K562 (cell line): ENCODE data around the gene CUTA. TPM values are rescaled to one million over a fixed set of nuclear protein-coding genes. Genes with fewer than 3 reads are reported as not detected.
A peak's percentile ranks its signal among the peaks of the same experiment; 100 is the strongest.

ENCODE experiments used
- BRD9 ChIP-seq: fragments of 450-650 bp; IDR thresholded peaks from 2 replicates; pipeline ENCODE4 v1.6.1; 2018; ENCODE audit warnings: low read depth; ENCODE audit not compliant: partially characterized antibody
- CAMTA2 ChIP-seq: fragments of 250-450 bp; sonication (Bioruptor Pico); conservative IDR thresholded peaks from 2 replicates; pipeline ENCODE4 v1.5.1; 2022
- CBX1 ChIP-seq: sonication (generic); IDR thresholded peaks from 2 replicates; pipeline ENCODE4 v1.6.1; 2016; ENCODE audit warnings: antibody characterized with exemption, low read depth, mild to moderate bottlenecking
- CHD4 ChIP-seq: fragments of 200-600 bp; sonication (generic); IDR thresholded peaks from 3 replicates; pipeline ENCODE4 v1.6.1; 2012; ENCODE audit warnings: low read depth, mild to moderate bottlenecking, mixed read lengths, low read length, inconsistent platforms; ENCODE audit not compliant: insufficient read depth, insufficient replicate concordance, poor library complexity, severe bottlenecking
- EZH2 ChIP-seq: IDR thresholded peaks from 2 replicates; pipeline ENCODE4 v1.6.1; 2012; ENCODE audit warnings: low read depth, mild to moderate bottlenecking, inconsistent platforms, low read length, borderline replicate concordance
- HCFC1 ChIP-seq: IDR thresholded peaks from 2 replicates; pipeline ENCODE4 v1.6.1; 2012; ENCODE audit warnings: low read depth, low read length, improper control_type of control experiment
- KLF10 ChIP-seq: fragments of 250-450 bp; sonication (Bioruptor Pico); IDR thresholded peaks from 2 replicates; pipeline ENCODE4 v1.6.1; 2021; ENCODE audit warnings: matching md5 sums
- MED1 ChIP-seq: sonication (generic); formaldehyde crosslinking; IDR thresholded peaks from 2 replicates; pipeline ENCODE4 v1.8.1; 2023; ENCODE audit warnings: missing genetic modification reagents, borderline replicate concordance
- MTA1 ChIP-seq: fragments of 450-650 bp; IDR thresholded peaks from 2 replicates; pipeline ENCODE4 v1.6.1; 2017; ENCODE audit warnings: borderline replicate concordance
- NCOR1 ChIP-seq: fragments of 450-650 bp; IDR thresholded peaks from 2 replicates; pipeline ENCODE4 v1.6.1; 2016; ENCODE audit warnings: mild to moderate bottlenecking, moderate library complexity
- PTBP1 ChIP-seq: fragments of 200-400 bp; formaldehyde crosslinking; IDR thresholded peaks from 2 replicates; pipeline ENCODE4 v1.6.1; 2017; ENCODE audit warnings: low read depth, low read length
- RBFOX2 ChIP-seq: fragments of 200-400 bp; formaldehyde crosslinking; IDR thresholded peaks from 2 replicates; pipeline ENCODE4 v1.6.1; 2017; ENCODE audit warnings: low read depth, mild to moderate bottlenecking, low read length, moderate library complexity
- RBM15 ChIP-seq: fragments of 200-400 bp; formaldehyde crosslinking; IDR thresholded peaks from 2 replicates; pipeline ENCODE4 v1.6.1; 2018; ENCODE audit warnings: mild to moderate bottlenecking, low read length, moderate library complexity; ENCODE audit not compliant: insufficient read depth
- RBM39 ChIP-seq: fragments of 200-400 bp; formaldehyde crosslinking; optimal IDR thresholded peaks from 2 replicates; pipeline ENCODE3; 2018; ENCODE audit warnings: low read depth, low read length
- SMAD2 ChIP-seq: fragments of 150-350 bp; IDR thresholded peaks from 2 replicates; pipeline ENCODE4 v1.6.1; 2014; ENCODE audit warnings: low read depth, mild to moderate bottlenecking, low read length
- SMARCA5 ChIP-seq: fragments of 450-650 bp; IDR thresholded peaks from 2 replicates; pipeline ENCODE4 v1.6.1; 2016
- TCF7L2 ChIP-seq: fragments of 150-350 bp; IDR thresholded peaks from 2 replicates; pipeline ENCODE4 v1.6.1; 2016; ENCODE audit warnings: low read depth, mild to moderate bottlenecking, low read length, moderate library complexity
- TEAD2 ChIP-seq: fragments of 450-650 bp; IDR thresholded peaks from 2 replicates; pipeline ENCODE4 v1.6.1; 2016; ENCODE audit warnings: missing genetic modification characterization, control low read depth, missing compliant biosample characterization
- ZNF830 ChIP-seq: fragments of 250-450 bp; sonication (Bioruptor Pico); IDR thresholded peaks from 2 replicates; pipeline ENCODE4 v1.5.0; 2021; ENCODE audit warnings: mild to moderate bottlenecking
- polyA plus RNA-seq, 8 experiments: library from polyadenylated mRNA; depleted of rRNA in 4 of 8; stranded (reverse) in 5 of 8; unstranded in 3 of 8; fragments of >200 nt; fragmentation: Nextera tagmentation in 2 of 8; fragmentation: Illumina TruSeq in 1 of 8; extraction: Ambion mirVana in 2 of 8; extraction: Trizol in 1 of 8; gene quantifications; 2 replicates each; pipeline versions ENCODE4 v1.2.1 to v1.2.3, GENCODE V29; 2011 to 2014; ENCODE audit warnings: inconsistent platforms in 1 of 8, missing spikeins in 1 of 8
- total RNA-seq, 7 experiments: library from RNA; depleted of rRNA in 6 of 7; stranded (reverse); fragments of >200 nt in 6 of 7; fragmentation: Illumina TruSeq in 2 of 7; extraction: Trizol in 2 of 7; gene quantifications; 2 replicates each; pipeline versions ENCODE4 v1.2.1 to v1.2.3, GENCODE V29; 2011 to 2021; ENCODE audit warnings: low replicate concordance in 1 of 7
- TF ChIP-seq, protein P1 (sequence below): fragments of 250-450 bp; sonication (Bioruptor Pico); IDR thresholded peaks from 2 replicates; pipeline ENCODE4 v1.5.0; 2021; ENCODE audit warnings: mild to moderate bottlenecking, moderate library complexity
- TF ChIP-seq, protein P2 (sequence below), 3 experiments: fragments of 200-800 bp in 1 of 3; fragments of 250-450 bp in 1 of 3; fragments of 450-650 bp in 1 of 3; sonication (Bioruptor Pico) in 1 of 3; sonication (Bioruptor generic) in 1 of 3; formaldehyde crosslinking in 1 of 3; IDR thresholded peaks; 2 replicates each; pipeline versions ENCODE4 v1.6.1 to v1.8.0; 2016 to 2022; ENCODE audit warnings: mild to moderate bottlenecking in 2 of 3, missing genetic modification characterization in 2 of 3, missing compliant biosample characterization in 1 of 3, moderate library complexity in 1 of 3

Gene CUTA
- total and polyA plus RNA-seq, 9 of the 15 experiments (the other 6 are each of a cell fraction or from before 2014, with no cell fraction given) = 166 to 682 (median 310) TPM

DNA sequence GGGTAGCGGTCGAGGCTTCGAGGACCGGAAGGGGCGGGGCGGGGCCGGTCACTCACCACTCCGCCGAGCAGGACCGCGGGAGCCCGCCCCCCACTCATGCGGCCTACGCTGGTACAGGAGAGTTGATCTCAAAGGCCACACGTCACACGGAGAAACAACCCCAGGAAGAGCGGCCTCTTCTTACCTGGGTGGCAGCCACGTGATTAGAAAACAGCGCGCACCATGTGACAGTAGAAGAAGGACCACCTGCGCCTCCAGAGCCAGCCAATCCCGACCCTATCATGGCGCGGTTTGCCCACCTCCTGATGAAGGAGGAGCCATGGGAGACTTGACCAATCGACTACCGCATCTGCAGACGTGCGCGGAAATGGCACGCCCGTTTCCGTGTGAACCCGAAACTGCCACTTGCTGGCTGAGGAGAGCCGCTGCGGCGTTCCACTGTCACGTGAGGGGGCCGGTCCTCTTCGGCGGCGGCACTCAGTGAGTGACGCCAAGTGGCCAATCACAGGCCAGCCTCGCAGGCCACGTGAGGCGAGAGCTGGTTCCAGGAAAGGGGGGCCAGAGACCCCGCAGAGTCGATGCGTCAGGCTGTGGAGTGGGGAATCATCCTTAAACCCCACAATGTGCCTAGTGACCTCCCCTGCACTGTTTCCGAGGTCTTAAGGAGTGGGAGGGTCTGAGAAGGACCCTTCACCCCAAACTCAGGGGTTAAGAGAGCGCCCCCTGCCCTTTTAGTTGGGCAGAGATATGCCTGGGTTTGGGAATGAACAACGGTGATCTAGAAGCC is at the start of gene CUTA (continued):
- TF ChIP-seq CBX1 (0 out of 2 replicates have a peak, but pooled peaks have one; percentile 67), SMAD2 (no peak), CHD4 (no peak), KLF10 (CRISPR knock-in tag) (no peak), RBM15 (no peak), MED1 (CRISPR knock-in tag) (no peak), TEAD2 (tag) (no peak), RBM39 (no peak), SMARCA5 (no peak), MTA1 (peak; percentile 93), TCF7L2 (peak; percentile 60; the same call in 1 of the 2 replicates), ZNF830 (CRISPR knock-in tag) (no peak), NCOR1 (0 out of 2 replicates have a peak, but pooled peaks have one; percentile 45), HCFC1 (peak; percentile 81), RBFOX2 (peak; percentile 81), EZH2 (no peak), CAMTA2 (CRISPR knock-in tag) (0 out of 2 replicates have a peak, but pooled peaks have one; percentile 54), BRD9 (peak; percentile 93), PTBP1 (no peak)
- TF ChIP-seq, protein P1, sequence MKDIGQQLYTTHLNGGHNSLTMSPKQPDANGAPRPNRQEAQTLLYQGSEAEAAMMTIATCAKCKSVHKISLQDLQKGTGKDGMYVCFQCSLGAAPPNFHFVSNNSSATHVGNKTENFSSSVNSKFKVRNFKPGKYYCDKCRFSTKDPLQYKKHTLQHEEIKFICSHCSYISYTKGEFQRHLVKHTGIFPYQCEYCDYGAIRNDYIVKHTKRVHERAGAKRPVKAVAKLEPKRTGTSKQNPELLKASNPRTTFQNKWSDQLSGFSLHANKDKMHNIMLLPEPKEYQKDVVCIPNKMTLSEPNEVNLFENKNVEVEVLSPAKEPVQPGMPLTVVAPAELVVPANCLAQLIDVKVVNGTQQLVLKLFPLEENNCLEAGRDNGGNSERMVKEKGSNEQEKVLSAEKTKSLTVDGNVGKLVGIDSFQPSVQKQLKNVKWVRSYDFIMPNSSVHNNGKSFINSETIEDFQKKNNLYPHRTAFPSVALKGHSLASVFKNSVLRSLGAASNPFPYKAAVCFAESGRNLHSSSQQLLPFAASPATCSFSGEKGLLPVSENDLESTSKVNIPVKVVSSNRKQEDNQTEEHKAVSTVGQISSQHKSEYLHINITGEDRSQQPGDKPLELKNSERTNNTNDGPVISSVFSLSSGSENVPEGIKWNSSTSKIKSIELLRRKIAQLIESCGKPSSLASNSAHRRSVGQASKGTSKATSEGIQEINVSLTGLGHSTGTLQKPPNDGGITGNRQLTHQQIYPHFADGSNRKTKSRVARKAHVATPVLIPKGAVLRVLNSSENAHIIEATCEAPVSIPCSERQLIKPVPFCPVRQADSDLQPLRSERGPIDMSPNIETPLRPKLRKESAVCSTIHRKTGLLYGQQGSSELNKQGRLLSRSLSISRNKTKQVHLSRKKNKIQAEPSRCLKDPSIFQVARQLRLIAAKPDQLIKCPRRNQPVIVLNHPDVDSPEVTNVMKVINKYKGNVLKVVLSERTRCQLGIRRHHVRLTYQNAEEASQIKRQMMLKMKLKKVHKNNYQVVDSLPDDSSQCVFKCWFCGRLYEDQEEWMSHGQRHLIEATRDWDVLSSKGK (CRISPR knock-in tag) = no peak
- TF ChIP-seq, protein P2, sequence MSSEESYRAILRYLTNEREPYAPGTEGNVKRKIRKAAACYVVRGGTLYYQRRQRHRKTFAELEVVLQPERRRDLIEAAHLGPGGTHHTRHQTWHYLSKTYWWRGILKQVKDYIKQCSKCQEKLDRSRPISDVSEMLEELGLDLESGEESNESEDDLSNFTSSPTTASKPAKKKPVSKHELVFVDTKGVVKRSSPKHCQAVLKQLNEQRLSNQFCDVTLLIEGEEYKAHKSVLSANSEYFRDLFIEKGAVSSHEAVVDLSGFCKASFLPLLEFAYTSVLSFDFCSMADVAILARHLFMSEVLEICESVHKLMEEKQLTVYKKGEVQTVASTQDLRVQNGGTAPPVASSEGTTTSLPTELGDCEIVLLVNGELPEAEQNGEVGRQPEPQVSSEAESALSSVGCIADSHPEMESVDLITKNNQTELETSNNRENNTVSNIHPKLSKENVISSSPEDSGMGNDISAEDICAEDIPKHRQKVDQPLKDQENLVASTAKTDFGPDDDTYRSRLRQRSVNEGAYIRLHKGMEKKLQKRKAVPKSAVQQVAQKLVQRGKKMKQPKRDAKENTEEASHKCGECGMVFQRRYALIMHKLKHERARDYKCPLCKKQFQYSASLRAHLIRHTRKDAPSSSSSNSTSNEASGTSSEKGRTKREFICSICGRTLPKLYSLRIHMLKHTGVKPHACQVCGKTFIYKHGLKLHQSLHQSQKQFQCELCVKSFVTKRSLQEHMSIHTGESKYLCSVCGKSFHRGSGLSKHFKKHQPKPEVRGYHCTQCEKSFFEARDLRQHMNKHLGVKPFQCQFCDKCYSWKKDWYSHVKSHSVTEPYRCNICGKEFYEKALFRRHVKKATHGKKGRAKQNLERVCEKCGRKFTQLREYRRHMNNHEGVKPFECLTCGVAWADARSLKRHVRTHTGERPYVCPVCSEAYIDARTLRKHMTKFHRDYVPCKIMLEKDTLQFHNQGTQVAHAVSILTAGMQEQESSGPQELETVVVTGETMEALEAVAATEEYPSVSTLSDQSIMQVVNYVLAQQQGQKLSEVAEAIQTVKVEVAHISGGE (CRISPR knock-in tag; IDR thresholded peaks at IDR 0.05) = peak in 1 of 3 experiments; percentile 87; a peak in 2 of 6 replicates
